GM18502 (cell line): ENCODE results near the gene PNMT.
"Not testable (repeated sequence)": the region's sequence is repeated elsewhere in the genome, so short reads cannot be mapped to it uniquely, and the experiment has no call there.

Experiments
- ATAC-seq: cut with Tn5 transposase; IDR thresholded peaks from one replicate; pipeline ENCODE4 v1.9.1; 2021; ENCODE audit warnings: mild to moderate bottlenecking; ENCODE audit not compliant: unreplicated experiment, poor library complexity

The PNMT gene

DNA sequence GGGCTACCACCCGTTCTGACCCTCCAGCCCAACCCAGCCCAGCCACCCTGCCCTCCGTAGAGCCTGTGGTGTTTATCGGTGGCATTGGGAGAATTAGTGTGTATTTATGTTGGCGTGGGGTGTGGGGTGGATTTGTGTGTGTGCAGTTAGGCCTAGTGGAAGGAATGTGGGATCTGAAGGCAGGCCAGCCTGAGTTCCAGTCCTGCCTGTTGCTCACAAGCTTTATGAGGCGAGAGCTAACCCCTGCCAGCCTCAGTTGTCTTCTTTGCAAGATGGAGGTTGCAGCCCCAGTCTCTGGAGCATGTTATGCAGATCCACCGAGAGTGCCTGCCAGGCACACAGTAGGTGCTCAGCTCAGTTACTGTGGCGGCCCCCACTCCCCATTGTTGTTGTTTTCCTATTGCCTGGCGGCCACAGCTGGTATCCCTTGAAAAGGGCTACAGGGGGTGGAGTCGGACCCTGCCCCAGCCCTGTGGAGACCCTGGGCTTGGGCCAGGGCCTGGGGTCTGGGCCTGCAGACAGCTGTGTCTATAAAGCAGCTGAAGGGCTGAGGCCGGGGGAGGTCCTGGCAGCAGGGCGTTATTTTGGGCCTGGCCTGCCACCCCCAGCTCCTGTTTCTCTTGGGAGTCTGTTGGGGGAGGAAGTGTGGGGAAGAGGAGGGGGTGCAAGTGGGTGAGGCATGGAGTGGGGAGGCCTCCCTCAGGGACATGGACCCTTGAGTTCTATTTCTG, 36.7 kb downstream of the PNMT start:
- ATAC-seq, result no peak

DNA sequence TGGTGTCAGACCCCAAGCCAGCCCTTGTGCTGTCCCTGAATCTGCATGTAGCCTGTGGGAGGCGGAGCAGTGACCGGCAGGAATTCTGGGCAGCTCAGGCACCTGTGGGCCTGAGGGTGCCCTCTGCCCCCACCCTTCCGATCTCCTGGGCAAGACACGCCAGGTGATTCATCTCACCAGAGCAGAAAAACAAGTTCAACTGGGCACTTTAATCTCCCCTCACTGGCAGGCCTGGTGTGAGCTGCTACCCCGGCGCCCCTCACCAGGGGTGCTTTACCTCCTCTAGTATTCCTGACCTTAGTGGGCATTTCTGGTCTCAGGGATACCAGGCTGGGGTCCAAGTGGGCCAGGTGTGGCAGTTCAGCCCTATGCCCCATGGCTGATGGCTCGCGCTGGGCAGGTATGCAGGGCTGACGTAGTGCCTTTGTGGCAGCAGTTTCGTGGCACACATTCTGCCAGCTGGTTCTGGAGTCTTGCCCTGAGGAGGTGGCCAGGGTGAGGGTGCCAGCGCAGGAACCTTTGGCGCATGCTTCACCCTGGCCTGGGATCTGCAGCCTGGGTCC, 37.6 kb downstream of the PNMT start:
- ATAC-seq, result no peak

DNA sequence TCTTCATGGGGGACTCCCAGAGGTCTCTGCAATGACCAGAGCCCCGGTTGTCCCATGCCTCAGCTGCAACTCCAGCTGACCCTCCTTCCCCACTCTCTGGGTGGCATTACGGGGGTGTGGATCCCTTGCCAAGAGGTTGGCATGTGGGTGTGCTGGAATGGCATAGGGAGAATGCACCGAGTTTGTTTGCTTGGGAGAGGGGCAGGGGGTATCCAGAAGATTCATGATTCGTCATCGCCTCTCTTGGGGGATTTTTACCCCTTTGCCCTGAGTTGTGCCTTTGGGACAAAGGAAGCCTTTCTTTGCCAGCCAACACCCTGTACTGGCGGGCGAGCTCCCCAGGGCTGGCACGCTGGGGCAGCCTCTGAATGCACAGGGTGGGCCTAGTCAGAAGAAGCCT, 38.1 kb downstream of the PNMT start:
- ATAC-seq, result no peak

DNA sequence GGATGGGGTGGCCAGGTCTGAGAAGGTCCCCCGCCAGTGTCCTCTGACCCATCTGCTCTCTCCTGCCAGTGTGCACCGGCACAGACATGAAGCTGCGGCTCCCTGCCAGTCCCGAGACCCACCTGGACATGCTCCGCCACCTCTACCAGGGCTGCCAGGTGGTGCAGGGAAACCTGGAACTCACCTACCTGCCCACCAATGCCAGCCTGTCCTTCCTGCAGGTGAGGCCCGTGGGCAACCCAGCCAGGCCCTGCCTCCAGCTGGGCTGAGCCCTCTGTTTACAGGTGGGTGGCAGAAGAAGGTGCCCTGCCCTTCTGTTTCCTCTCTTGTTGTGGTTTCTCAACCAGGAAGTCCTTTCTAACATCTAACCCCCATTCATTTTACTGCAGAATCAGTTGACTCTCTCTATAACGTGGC, 38.7 kb downstream of the PNMT start:
- no peak for ATAC-seq

DNA sequence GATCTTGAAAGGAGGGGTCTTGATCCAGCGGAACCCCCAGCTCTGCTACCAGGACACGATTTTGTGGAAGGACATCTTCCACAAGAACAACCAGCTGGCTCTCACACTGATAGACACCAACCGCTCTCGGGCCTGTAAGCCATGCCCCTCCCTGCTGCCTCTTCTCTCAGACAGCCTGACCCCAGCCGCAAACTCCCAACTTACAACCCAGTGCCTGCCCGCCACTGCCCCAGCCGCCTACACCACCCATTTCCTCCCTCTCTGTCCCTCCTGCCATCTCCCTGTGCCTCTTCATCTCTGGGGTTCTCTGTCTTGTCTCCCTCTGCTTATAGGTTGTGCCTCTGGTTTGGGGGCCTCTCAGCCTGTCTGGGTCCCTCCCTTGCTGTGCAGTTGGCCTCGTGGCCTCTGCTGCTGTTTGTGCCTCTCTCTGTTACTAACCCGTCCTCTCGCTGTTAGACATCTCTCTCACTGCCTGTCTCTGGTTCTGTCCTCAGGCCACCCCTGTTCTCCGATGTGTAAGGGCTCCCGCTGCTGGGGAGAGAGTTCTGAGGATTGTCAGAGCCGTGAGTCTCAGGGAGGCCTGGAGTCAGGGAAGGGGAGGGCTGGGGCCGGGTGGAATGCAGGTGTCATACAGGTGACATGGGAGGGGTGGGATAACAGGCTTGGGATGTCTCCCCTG, 41.2 kb downstream of the PNMT start:
- no peak for ATAC-seq

DNA sequence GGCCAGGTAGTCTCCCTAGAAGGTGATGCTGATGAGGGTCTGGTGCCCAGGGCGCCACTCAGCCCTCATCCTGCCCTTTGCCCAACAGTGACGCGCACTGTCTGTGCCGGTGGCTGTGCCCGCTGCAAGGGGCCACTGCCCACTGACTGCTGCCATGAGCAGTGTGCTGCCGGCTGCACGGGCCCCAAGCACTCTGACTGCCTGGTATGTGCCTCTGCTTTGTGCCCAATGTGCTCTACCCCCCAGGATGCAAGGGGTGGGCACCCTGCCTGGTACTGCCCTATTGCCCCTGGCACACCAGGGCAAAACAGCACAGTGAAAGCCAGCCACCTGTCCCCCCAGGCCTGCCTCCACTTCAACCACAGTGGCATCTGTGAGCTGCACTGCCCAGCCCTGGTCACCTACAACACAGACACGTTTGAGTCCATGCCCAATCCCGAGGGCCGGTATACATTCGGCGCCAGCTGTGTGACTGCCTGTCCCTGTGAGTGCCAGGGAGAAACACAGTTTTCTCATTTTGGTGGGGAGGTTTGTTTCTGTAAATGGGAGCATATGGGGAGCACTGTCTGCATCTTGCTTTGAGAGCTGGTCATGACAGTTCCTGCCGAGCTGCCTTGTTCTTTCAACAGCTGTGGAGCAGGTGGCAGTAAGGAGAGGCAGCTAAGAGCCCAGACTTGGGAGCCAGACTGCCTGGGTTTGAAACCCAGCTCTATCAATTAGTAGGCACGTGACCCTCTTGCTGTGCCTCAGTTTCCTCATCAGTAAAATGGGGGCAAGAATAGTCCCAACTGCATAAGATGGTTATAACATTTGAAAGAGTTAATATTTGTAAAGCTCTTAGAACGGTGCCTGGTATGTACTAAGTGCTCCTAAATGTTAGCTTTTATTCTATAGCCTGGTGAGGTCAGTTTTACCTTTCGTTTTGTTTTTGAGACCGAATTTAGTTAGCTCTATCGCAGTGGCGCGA, 42.0 kb downstream of the PNMT start:
- no peak for ATAC-seq

DNA sequence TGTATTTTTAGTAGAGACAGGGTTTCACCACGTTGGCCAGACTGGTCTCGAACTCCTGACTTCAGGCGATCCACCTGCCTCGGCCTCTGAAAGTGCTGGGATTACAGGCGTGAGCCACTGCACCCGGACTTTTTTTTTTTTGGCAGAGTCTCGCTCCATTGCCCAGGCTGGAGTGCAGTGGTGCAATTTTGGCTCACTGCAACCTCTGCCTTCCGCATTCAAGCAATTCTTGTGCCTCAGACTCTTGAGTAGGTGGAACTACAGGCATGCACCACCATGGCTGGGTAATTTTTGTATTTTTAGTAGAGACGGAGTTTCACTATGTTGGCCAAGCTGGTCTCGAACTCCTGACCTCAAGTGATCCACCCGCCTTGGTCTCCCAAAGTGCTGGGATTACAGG, 42.8 kb downstream of the PNMT start:
- ATAC-seq, result not testable (repeated sequence)

DNA sequence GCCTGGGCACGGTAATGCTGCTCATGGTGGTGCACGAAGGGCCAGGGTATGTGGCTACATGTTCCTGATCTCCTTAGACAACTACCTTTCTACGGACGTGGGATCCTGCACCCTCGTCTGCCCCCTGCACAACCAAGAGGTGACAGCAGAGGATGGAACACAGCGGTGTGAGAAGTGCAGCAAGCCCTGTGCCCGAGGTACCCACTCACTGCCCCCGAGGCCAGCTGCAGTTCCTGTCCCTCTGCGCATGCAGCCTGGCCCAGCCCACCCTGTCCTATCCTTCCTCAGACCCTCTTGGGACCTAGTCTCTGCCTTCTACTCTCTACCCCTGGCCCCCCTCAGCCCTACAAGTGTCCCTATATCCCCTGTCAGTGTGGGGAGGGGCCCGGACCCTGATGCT, 43.6 kb downstream of the PNMT start:
- ATAC-seq, result no peak

DNA sequence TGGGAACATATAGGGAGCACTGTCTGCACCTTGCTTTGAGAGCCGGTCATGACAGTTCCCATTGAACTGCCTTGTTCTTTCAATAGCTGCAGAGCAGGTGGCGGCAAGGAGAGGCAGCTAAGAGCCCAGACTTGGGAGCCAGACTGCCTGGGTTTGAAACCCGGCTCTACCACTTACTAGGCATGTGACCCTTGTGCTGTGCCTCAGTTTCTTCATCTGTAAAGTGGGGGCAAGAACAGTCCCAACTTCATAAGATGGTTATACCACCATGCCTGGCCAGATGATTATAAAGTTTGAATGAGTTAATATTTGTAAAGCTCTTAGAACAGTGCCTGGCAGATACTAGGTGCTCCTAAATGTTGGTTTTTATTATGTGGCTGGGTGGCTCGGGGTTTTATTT, 46.0 kb downstream of the PNMT start:
- no peak for ATAC-seq

DNA sequence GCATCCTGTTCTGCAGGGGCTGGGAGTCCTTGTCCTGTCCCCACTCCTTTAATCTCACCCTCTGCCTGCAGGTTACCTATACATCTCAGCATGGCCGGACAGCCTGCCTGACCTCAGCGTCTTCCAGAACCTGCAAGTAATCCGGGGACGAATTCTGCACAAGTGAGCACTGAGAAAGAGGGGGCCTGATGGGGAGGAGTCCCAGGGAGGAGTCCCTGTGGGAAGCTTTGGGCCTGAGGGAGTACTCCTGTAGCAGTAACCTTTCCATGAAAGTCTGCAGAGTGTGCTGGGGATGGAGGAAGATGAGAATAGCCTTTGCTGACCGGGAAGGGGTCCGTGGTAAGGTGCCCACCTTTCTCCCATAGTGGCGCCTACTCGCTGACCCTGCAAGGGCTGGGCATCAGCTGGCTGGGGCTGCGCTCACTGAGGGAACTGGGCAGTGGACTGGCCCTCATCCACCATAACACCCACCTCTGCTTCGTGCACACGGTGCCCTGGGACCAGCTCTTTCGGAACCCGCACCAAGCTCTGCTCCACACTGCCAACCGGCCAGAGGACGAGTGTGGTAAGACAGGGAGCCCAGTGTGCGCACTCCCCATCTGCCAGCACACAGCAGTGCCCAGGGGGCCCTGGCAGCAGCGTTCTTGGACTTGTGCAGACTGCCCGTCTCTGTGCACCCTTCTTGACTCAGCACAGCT, 47.3 kb downstream of the PNMT start:
- ATAC-seq, result no peak

DNA sequence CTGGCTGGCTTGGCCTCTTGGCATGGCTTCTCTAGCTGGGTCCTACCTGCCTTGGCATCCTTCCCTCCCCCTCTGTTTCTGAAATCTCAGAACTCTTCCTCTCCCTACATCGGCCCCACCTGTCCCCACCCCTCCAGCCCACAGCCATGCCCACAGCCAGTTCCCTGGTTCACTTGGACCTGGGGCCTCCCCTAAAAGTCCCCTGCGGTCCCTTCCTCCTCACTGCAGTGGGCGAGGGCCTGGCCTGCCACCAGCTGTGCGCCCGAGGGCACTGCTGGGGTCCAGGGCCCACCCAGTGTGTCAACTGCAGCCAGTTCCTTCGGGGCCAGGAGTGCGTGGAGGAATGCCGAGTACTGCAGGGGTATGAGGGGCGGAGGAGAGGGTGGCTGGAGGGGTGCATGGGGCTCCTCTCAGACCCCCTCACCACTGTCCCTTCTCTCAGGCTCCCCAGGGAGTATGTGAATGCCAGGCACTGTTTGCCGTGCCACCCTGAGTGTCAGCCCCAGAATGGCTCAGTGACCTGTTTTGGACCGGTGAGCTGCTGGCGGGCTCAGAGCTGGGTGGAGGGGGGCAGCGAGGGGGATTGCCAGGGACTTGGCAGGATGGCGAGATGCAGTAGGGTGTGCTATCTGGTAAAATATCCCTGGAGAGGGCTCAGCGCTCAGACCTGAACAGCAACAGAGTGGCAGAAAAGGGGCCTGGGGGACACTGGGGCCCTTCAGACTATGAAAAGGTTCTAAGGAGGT, 48.0 kb downstream of the PNMT start:
- ATAC-seq, result no peak

DNA sequence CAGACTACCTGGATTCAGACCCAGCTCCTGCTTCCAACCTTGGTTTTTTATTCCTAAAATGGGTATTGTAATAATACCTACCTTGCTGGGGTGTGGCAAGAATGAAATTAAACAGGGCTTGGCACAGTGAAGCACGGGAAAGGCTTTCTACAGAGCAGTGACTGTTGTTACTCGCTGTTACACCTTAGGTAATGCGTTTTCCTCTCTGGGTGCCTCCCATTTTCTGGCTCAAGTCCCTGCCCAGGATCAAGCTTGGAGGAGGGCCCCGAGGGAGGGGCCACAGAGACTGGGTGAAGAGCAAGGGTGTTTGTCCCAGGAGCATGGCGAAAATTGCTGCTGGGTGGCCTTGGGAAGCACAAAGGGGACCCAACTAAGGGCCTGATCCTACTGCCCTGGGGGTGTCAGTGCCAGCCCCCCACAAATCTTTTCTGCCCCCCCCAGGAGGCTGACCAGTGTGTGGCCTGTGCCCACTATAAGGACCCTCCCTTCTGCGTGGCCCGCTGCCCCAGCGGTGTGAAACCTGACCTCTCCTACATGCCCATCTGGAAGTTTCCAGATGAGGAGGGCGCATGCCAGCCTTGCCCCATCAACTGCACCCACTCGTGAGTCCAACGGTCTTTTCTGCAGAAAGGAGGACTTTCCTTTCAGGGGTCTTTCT, 48.8 kb downstream of the PNMT start:
- ATAC-seq, result no peak

DNA sequence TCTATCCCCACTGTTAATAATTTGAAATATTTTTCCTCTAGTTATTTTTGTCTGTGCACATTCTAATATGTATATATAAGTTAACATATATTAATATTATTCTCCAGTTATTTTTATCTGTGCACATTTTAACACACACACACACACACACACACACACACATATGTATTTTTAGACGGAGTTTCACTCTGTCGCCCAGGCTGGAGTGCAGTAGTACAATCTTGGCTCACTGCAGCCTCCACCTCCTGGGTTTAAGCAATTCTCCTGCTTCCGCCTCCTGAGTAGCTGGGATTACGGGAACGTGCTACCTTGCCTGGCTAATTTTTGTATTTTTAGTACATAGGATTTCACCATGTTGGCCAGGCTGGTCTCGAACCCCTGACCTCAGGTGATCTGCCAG, 49.4 kb downstream of the PNMT start:
- ATAC-seq, result no peak

DNA sequence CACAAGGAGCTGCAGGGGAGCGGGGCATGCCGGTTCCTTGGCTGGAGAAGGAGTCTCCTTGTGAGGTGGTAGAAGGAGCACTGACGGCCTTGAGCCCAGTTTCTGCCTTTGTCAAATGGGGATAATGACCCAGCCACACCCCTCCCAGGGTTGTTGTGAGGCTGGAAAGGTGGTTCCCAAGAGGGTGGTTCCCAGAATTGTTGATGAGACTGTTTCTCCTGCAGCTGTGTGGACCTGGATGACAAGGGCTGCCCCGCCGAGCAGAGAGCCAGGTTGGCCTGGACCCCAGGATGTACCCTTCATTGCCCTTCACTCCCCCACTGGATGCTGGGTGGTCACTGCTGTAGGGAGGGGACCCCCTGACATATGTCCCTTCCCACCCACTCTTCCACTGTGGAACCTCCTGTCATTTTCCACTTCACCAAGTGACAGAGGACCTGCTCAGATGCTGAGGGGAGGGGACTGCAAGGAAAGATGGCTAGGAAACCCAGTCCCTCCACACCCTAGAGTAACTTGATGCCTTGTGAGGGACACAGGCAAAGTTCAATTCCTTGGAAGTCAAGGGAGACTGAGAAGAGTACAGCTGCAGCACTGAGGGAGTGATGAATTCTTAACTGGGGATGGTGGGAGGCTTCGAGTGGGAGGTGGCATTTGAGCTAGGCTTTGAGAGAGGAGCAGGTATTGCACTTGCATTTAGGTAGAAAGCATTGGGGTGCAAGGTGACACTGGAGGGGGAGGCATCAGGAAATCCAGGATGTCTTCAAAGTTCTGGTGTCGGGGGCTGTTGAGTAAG, 51.5 kb downstream of the PNMT start:
- no peak for ATAC-seq
